SIG-M5 (cell line): ENCODE results near the gene C1orf226.
"Not testable (repeated sequence)": the region's sequence is repeated elsewhere in the genome, so short reads cannot be mapped to it uniquely, and the experiment has no call there.

ENCODE experiments used
- DNase-seq: peaks from one replicate; lab custom pipeline; 2025; lab: John Stamatoyannopoulos, UW

The C1orf226 gene

DNA sequence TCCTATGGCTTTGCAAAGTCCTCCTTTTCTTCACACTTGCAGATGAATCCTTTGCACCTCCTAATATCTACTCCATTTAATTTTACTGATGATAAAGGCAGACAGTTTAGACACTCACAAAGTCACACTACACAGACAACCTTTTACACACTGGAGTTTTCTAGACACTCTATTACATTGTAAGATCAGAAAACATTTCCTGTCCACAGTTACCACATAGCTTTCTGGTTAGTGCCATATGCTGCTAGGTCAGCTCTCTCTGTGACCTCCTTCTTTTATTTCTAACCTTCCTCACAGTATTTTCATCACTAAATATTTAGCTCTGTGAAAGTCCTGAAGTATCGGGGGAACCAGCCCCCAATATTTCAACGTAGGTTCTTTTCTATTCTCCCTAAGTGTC, 25.3 kb downstream of the C1orf226 start:
- DNase-seq: no peak

DNA sequence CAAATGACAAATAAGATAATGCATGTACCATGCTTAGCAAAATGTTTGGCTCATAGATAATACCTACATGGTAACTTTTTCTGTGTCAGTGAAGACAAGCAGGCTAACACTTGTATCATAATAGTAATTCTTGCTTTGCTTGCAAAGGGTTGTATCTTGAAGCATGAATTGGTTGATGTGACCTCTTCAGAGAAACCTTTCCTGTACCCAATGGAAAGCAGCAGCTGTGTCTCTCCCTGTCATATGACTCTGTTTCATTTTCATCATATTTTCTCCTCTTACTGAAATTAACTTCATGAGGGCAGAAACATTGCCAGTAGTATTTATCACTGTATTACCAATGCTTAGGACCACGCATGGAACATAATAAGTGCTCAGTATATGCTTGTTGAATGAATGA, 26.0 kb downstream of the C1orf226 start:
- no peak for DNase-seq

DNA sequence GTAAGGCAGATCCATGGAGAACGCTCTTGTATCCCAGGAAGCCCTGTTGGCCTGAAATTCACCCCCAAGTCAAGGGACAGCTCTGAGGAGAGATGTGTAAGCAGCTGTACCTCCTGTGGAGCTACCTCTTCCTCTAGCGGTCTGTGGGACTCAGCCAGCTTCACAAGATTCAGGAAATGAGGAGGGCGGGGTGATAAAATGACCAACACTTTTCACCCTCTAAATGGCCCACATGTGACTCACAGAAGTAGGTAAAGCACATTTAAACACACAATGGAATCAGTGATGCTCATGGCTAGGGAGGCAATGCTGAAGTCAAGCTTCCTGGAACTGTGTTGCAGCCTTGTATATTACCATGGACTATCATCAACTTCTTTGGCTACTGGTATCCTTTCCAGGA, 30.5 kb downstream of the C1orf226 start, which contains the start of gene SH2D1B:
Gene SH2D1B, minus strand, starts transcription at position 135 of the 400 bp plus-strand sequence. Its CDS starts 120 bp downstream, at position 15.
- DNase-seq: no peak

DNA sequence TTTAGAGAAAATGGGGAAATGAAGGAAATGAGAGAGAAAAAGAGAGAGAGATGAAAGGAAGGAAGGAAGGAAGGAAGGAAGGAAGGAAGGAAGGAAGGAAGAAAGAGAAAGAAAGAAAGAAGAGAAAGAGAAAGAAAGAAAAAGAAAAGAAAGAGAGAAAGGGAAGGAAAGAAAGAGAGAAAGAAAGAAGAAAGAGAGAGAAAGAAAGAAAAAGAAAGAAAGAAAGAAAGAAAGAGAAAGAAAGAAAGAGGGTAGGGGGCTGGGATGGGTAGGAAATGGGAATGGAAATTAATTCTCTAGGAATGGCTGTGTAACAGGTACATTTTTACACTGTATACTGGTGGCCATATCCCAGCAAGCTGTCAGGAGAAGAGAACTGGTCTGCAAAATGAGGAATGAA, 34.7 kb downstream of the C1orf226 start:
- no peak for DNase-seq

DNA sequence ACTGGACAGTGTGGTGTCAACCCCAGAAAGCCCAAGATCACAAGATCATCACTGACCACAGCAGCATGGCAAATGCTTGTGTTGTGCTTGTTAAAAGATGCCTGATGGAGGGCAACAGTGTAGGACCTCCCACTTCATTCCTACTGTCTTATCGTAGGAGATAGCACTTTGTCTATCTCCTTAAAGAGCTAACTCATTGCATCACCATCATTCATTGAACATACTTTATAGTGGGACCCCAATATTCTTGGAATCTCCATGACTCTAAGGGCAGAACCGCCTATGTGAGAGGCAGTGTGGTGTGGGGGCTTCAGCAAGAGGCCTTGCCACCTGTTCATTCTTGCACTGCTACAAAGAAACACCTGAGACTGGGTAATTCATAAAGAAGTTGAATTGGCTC, 35.4 kb downstream of the C1orf226 start:
- DNase-seq: no peak

DNA sequence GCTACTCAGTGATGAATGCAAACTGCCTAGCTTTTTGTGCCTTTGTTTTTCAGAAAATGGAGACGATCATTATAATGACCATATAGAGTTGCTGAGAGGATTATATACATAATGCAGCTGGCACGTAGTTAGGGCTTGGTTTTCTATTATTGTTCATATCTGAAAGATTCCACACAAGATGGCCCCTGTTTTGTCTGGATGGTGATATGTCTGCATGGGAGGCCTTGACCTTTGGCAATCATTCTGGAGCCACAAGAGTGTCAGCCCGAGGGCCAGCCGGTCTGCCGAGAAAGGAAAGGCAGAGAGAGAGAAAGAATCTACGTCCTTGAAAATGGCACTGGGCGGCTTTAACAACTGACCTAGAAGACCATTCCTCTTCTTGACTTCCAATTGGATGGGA, 36.1 kb downstream of the C1orf226 start:
- no peak for DNase-seq

DNA sequence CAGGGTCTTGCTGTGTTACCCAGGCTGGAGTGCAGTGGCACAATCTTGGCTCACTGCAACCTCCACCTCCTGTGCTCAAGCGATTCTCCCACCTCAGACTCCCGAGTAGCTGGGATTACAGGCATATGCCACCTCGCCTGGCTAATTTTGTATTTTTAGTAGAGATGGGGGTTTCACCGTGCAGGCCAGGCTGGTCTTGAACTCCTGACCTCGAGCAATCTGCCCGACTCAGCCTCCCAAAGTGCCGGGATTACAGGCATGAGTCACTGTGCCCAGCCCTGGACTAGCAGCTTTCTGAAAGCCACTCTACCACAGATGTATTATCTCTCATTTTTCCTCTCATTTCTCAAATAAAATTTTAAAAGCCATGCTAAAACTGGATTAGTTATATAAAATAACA, 37.1 kb downstream of the C1orf226 start:
- not testable (repeated sequence) for DNase-seq

DNA sequence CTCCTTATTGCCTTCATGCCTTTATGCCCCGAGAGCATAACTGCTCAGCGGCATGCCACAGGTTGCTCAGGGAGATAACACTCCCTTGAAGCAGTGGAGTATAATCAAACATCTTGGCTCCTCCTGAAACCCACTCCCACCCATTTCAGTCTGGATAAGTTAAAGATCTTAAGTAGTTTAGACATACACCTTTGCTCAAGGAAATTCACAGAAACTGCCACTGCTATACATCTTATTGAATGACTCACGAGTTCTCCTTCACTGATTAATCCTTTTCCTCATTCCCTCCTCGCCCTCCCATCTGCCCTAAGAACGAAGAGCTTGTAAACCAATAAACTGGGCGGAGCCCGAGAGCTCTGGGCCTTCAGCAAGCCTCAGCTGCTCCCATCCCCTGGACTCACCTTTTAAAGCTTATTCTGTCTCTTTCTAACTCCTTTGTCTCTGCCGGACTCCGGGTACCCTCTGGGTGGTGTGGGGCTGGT, 38.0 kb downstream of the C1orf226 start:
- not testable (repeated sequence) for DNase-seq

DNA sequence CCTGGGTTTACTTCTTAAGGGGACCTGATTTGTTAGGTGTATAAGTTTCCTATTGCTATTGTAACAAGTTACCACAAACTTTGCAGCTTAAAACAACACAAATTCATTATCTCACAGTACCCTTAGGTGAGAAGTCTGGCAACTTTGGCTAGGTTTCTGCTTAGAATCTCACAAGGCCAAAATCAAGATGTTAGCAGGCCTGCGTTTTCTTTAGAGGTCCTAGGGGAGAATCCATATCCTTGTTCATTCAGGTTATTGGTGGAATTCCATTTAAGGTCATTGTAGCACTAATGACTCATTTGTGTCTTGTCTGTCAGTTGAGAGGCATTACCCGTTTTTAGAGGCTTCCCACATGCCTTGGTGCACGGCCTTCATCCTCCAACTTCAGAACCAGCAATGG, 38.6 kb downstream of the C1orf226 start:
- DNase-seq: no peak

DNA sequence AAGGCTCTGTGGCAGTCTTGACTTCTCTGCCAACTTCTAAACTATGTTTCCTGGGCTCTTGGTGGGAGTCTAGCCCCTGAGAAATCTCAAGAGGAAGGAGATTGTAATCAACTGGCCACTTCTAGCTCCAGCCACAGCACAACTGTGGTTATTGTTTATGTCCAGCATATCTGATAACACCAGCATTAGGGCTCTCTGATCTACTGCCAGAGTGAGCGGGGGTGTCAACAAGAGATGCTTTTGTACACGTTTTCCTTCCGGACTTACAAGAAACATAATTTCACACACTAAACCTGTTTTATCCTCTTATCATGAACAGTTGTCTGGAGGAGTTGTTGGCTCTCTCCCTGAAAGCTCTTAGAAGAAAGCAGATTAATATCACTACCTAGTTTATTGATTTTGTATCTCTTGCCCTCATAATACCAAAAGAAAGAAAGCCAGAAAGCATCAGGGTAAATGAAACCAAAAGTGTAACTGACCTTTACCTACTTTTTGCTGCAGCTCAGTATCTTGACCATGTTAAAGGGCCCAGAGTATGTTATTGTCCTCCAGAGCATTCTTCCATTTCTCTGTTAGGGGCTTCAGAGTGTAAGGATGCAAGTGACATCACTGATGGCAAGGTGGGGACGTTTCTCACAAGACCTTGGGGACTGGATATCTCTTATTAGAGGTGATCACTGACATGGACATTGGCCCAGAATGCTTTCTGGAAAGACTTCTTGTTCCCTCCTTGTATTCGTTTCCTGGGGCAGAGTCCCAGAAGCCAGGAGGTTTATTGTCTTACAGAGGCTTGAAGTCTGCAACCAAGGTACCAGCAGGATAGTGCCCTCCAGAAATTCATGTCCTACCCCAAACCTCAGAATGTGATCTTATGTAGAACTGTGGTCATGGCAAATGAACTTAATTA, 40.0 kb downstream of the C1orf226 start:
- no peak for DNase-seq

DNA sequence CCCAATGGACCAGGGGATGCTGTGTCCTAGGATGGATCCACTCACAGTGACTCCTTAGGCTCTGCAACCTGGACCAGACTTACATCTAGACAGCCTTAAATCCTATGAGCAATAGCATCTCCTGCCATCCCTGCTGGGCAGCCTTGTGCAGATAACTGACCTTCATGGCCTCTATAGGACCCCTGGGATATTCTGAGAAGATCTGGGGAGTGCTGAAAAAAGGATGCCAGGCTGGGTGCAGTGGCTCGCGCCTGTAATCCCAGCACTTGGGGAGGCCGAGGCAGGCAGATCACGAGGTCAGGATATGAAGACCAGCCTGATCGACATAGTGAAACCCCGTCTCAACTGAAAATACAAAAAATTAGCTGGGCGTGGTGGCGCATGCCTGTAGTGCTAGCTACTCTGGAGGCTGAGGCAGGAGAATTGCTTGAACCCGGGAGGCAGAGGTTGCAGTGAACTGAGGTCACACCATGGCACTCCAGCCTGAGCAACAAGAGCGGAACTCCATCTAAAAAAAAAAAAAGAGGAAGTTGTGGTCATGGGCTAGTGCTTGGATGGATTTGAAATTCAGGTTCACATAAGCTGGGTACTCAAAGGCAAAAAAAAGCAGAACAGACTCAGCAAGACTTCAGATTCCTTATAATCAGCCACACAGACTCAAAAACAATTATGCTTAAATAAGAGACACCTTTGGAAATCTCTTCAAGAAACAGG, 41.3 kb downstream of the C1orf226 start:
- peak; percentile 94 for DNase-seq

DNA sequence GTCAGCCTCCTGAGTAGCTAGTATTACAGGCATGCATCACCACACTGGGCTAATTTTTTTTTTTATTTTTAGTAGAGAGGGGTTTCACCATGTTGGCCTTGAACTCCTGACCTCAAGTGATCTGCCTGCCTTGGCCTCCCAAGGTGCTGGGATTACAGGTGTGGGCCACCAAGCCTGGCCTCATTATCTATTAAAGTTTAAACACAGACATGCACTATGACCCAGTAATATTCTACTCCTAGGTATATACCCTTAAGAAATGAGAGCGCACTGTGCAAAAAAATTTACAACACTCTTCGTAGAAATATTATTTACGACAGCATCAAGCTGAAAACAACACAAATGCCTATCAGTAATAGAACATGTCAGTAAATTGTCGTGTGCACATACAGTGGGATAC, 49.1 kb downstream of the C1orf226 start:
- no peak for DNase-seq

DNA sequence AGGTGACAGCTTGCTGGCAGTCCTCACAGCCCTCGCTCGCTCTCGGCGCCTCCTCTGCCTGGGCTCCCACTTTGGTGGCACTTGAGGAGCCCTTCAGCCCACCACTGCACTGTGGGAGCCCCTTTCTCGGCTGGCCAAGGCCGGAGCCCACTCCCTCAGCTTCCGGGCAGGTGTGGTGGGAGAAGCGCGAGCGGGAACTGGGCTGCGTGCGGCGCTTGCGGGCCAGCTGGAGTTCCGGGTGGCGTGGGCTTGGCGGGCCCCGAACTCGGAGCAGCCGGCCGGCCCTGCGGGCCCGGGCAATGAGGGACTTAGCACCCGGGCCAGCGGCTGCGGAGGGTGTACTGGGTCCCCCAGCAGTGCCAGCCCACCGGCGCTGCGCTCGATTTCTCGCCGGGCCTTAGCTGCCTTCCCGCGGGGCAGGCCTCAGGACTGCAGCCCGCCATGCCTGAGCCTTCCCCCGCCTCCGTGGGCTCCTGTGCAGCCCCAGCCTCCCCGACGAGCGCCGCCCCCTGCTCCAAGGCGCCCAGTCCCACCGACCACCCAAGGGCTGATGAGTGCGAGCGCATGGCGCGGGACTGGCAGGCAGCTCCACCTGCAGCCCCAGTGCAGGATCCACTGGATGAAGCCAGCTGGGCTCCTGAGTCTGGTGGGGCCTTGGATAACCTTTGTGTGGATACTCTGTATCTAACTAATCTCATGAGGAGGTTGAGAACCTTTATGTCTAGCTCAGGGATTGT, 51.6 kb downstream of the C1orf226 start:
- DNase-seq: not testable (repeated sequence)
